HCT116 (cell line): ENCODE results near the gene PSMB5. TPM values are rescaled to one million over a fixed set of nuclear protein-coding genes. Genes with fewer than 3 reads are reported as not detected.

Source experiments
- ATAC-seq: fragments of 200-7000 bp; cut with Tn5 transposase; 2 replicates; pipeline ENCODE4 v1.9.1; 2020; ENCODE audit warnings: mild to moderate bottlenecking, moderate library complexity
- BruUV-seq: library from RNA; stranded (reverse); fragments of 400-500 nt; replicated peaks from 2 replicates; lab custom pipeline; 2021; lab: Mats Ljungman, UMichigan
- CTCF ChIA-PET: fragments of 300-600 bp; sonication (Branson Sonifier 250); formaldehyde crosslinking; loops from one replicate; lab custom pipeline; 2021; ENCODE audit warnings: antibody characterized with exemption; lab: Charles Lee
- POLR2A ChIA-PET: fragments of 300-600, 350-600 bp; sonication (Branson Sonifier 250); formaldehyde crosslinking; loops from one replicate; lab custom pipeline; 2021; ENCODE audit warnings: antibody characterized with exemption; lab: Charles Lee
- RAD21 ChIA-PET, 2 experiments: fragments of 300-600 bp; sonication (Branson Sonifier 250); formaldehyde crosslinking; loops; one replicate each; lab custom pipeline; 2023; ENCODE audit warnings: low total read pairs in 2 of 2; ENCODE audit not compliant: uncharacterized antibody in 2 of 2, unreplicated experiment in 2 of 2, low non-redundant PET in 1 of 2; lab: Charles Lee
- DNase-seq: peaks from one replicate; pipeline ENCODE4 v3.0.0-alpha.2; 2010; ENCODE audit warnings: low read depth, low spot score
- H2AFZ ChIP-seq: fragments of 200-600 bp; shearing (Covaris generic), sonication (generic); 2 replicates; pipeline ENCODE4 v1.6.1; 2017; ENCODE audit warnings: low read depth, mixed run types, mixed read lengths, antibody characterized with exemption, low read length; ENCODE audit not compliant: poor library complexity, severe bottlenecking
- H3K27ac ChIP-seq: 2 replicates; pipeline ENCODE4 v1.5.1; 2012; ENCODE audit warnings: low read depth, low read length
- H3K27me3 ChIP-seq: fragments of 200-600 bp; sonication (generic); 2 replicates; pipeline ENCODE4 v1.6.1; 2016; ENCODE audit warnings: mixed run types, low read length, mixed read lengths; ENCODE audit not compliant: insufficient read depth
- H3K36me3 ChIP-seq, 2 experiments: fragments of 200-500 bp in 1 of 2; fragments of 200-600 bp in 1 of 2; sonication (Bioruptor generic) in 1 of 2; sonication (generic) in 1 of 2; 2 replicates each; pipeline versions ENCODE4 v1.5.1 to v1.6.1; 2014 to 2016; ENCODE audit warnings: low read length in 2 of 2, inconsistent platforms in 1 of 2, mixed read lengths in 1 of 2, mixed run types in 1 of 2; ENCODE audit not compliant: insufficient read depth in 2 of 2, control insufficient read depth in 1 of 2
- H3K4me1 ChIP-seq, 2 experiments: fragments of 200-600 bp in 1 of 2; sonication (generic) in 1 of 2; 2 replicates each; pipeline versions ENCODE4 v1.5.1 to v1.6.1; 2012 to 2017; ENCODE audit warnings: low read length in 2 of 2, inconsistent platforms in 1 of 2, mild to moderate bottlenecking in 1 of 2, mixed read lengths in 1 of 2, mixed run types in 1 of 2, moderate library complexity in 1 of 2; ENCODE audit not compliant: insufficient read depth in 2 of 2, control insufficient read depth in 1 of 2
- H3K4me2 ChIP-seq: fragments of 200-600 bp; sonication (generic); 2 replicates; pipeline ENCODE4 v1.6.1; 2017; ENCODE audit warnings: mixed run types, low read length, mixed read lengths
- H3K4me3 ChIP-seq, 2 experiments: fragments of 200-600 bp in 1 of 2; sonication (generic) in 1 of 2; replicated peaks in 1 of 2; 2 replicates each; pipeline ENCODE4 v1.5.1; 2011 to 2016; ENCODE audit warnings: low read length in 2 of 2, control low read depth in 1 of 2, low read depth in 1 of 2, mild to moderate bottlenecking in 1 of 2, mixed read lengths in 1 of 2, mixed run types in 1 of 2
- H3K79me2 ChIP-seq: fragments of 200-600 bp; sonication (generic); 2 replicates; pipeline ENCODE4 v1.6.1; 2017; ENCODE audit warnings: mild to moderate bottlenecking, mixed run types, low read length, moderate library complexity, mixed read lengths; ENCODE audit not compliant: insufficient read depth
- H3K9ac ChIP-seq: fragments of 200-600 bp; sonication (generic); 2 replicates; pipeline ENCODE4 v1.6.1; 2016; ENCODE audit warnings: low read length, mixed read lengths
- H3K9me2 ChIP-seq: fragments of 200-600 bp; sonication (generic), shearing (Covaris generic); 2 replicates; pipeline ENCODE4 v1.6.1; 2017; ENCODE audit warnings: mixed run types, mild to moderate bottlenecking, moderate library complexity; ENCODE audit not compliant: insufficient read depth
- H3K9me3 ChIP-seq, 2 experiments: fragments of 200-500 bp in 1 of 2; fragments of 200-600 bp in 1 of 2; sonication (Bioruptor generic) in 1 of 2; sonication (generic) in 1 of 2; 2 replicates each; pipeline ENCODE4 v1.6.1; 2014 to 2017; ENCODE audit warnings: low read length in 2 of 2, mixed read lengths in 2 of 2, inconsistent platforms in 1 of 2, low read depth in 1 of 2, mild to moderate bottlenecking in 1 of 2, mixed run types in 1 of 2, moderate library complexity in 1 of 2; ENCODE audit not compliant: control insufficient read depth in 1 of 2, insufficient read depth in 1 of 2
- H4K20me1 ChIP-seq: fragments of 200-600 bp; sonication (generic), shearing (Covaris generic); 2 replicates; pipeline ENCODE4 v1.6.1; 2017; ENCODE audit warnings: mixed run types, mild to moderate bottlenecking, moderate library complexity; ENCODE audit not compliant: insufficient read depth
- CBX3 ChIP-seq: IDR thresholded peaks from 2 replicates; pipeline ENCODE4 v1.6.1; 2012; ENCODE audit warnings: low read depth
- CEBPB ChIP-seq: IDR thresholded peaks from 2 replicates; pipeline ENCODE4 v1.6.1; 2012; ENCODE audit warnings: low read depth
- EGR1 ChIP-seq: IDR thresholded peaks from 2 replicates; pipeline ENCODE4 v1.6.1; 2012; ENCODE audit warnings: low read depth
- ELF1 ChIP-seq: IDR thresholded peaks from 2 replicates; pipeline ENCODE4 v1.6.1; 2012; ENCODE audit warnings: low read depth, borderline replicate concordance
- EZH2 ChIP-seq: fragments of 200-600 bp; sonication (generic); IDR thresholded peaks from 2 replicates; pipeline ENCODE4 v1.6.1; 2017; ENCODE audit warnings: antibody characterized with exemption, mixed run types
- EZH2phosphoT487 ChIP-seq: fragments of 200-600 bp; IDR thresholded peaks from 2 replicates; pipeline ENCODE4 v1.6.1; 2018; ENCODE audit warnings: antibody characterized with exemption, borderline replicate concordance
- POLR2A ChIP-seq: IDR thresholded peaks from 2 replicates; pipeline ENCODE4 v1.7.0; 2011; ENCODE audit warnings: borderline replicate concordance; ENCODE audit not compliant: insufficient read depth, insufficient read length; ENCODE audit errors: extremely low read depth
- RAD21 ChIP-seq: IDR thresholded peaks from 2 replicates; pipeline ENCODE4 v1.6.1; 2012; ENCODE audit warnings: low read depth, mild to moderate bottlenecking
- SP1 ChIP-seq: IDR thresholded peaks from 2 replicates; pipeline ENCODE4 v1.6.1; 2012; ENCODE audit warnings: low read depth
- SRF ChIP-seq: IDR thresholded peaks from 2 replicates; pipeline ENCODE4 v1.6.1; 2012; ENCODE audit warnings: low read depth
- YY1 ChIP-seq: IDR thresholded peaks from 2 replicates; pipeline ENCODE4 v1.6.1; 2011; ENCODE audit warnings: low read length, low read depth, moderate library complexity, mild to moderate bottlenecking; ENCODE audit not compliant: insufficient replicate concordance; ENCODE audit errors: extremely low read depth
- ZNF274 ChIP-seq: fragments of 200-500 bp; sonication (Bioruptor generic); IDR thresholded peaks from 2 replicates; pipeline ENCODE4 v1.6.1; 2014; ENCODE audit warnings: mild to moderate bottlenecking, low read depth, low read length, inconsistent platforms
- intact Hi-C: fragments of 100-400 bp; cut with micrococcal nuclease; formaldehyde crosslinking; loops from 2 replicates; pipeline ENCODE4 v1.10.0; 2022
- total RNA-seq: library from RNA; stranded (reverse); gene quantifications from one replicate; pipeline ENCODE4 v1.2.1, GENCODE V29; 2021; ENCODE audit not compliant: unreplicated experiment
- TF ChIP-seq, protein P1 (sequence below): IDR thresholded peaks from 2 replicates; pipeline ENCODE4 v1.6.1; 2011; ENCODE audit warnings: mild to moderate bottlenecking, low read length, moderate library complexity; ENCODE audit not compliant: insufficient replicate concordance; ENCODE audit errors: extremely low read depth
- TF ChIP-seq, protein P2 (sequence below): IDR thresholded peaks from 2 replicates; pipeline ENCODE4 v1.6.1; 2012; ENCODE audit warnings: low read depth

Gene PSMB5
- total RNA-seq, 1 experiment from 2014 or later, result 212 TPM

DNA sequence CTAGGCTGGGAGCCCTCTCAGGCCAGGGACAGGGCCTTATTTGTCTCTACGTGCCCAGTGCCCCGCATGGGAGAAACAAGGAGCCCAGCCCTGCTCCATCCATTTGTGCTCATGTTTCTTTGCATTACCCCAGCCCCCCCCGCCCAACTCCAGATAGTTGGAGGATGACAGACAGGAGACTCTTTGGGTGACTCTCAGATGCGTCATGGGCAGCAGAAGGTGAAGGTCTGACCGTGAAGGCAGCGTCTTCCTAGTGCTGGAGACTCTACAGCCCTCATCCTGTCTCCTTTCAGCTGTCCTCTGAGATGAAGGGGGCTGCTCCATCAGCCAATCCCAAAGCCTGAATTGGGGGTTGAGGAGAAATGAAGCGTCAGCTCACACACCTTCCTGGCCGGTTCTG, 7.0 kb upstream of the PSMB5 start:
- TF ChIP-seq, protein P1, sequence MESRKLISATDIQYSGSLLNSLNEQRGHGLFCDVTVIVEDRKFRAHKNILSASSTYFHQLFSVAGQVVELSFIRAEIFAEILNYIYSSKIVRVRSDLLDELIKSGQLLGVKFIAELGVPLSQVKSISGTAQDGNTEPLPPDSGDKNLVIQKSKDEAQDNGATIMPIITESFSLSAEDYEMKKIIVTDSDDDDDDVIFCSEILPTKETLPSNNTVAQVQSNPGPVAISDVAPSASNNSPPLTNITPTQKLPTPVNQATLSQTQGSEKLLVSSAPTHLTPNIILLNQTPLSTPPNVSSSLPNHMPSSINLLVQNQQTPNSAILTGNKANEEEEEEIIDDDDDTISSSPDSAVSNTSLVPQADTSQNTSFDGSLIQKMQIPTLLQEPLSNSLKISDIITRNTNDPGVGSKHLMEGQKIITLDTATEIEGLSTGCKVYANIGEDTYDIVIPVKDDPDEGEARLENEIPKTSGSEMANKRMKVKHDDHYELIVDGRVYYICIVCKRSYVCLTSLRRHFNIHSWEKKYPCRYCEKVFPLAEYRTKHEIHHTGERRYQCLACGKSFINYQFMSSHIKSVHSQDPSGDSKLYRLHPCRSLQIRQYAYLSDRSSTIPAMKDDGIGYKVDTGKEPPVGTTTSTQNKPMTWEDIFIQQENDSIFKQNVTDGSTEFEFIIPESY, result no peak
- TF ChIP-seq SRF (no peak), YY1 (no peak), ELF1 (no peak), EGR1 (no peak), EZH2phosphoT487 (no peak), SP1 (no peak), POLR2A (no peak), CBX3 (no peak), CEBPB (no peak), RAD21 (no peak), ZNF274 (no peak), EZH2 (no peak)
- TF ChIP-seq, protein P2, sequence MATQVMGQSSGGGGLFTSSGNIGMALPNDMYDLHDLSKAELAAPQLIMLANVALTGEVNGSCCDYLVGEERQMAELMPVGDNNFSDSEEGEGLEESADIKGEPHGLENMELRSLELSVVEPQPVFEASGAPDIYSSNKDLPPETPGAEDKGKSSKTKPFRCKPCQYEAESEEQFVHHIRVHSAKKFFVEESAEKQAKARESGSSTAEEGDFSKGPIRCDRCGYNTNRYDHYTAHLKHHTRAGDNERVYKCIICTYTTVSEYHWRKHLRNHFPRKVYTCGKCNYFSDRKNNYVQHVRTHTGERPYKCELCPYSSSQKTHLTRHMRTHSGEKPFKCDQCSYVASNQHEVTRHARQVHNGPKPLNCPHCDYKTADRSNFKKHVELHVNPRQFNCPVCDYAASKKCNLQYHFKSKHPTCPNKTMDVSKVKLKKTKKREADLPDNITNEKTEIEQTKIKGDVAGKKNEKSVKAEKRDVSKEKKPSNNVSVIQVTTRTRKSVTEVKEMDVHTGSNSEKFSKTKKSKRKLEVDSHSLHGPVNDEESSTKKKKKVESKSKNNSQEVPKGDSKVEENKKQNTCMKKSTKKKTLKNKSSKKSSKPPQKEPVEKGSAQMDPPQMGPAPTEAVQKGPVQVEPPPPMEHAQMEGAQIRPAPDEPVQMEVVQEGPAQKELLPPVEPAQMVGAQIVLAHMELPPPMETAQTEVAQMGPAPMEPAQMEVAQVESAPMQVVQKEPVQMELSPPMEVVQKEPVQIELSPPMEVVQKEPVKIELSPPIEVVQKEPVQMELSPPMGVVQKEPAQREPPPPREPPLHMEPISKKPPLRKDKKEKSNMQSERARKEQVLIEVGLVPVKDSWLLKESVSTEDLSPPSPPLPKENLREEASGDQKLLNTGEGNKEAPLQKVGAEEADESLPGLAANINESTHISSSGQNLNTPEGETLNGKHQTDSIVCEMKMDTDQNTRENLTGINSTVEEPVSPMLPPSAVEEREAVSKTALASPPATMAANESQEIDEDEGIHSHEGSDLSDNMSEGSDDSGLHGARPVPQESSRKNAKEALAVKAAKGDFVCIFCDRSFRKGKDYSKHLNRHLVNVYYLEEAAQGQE, result no peak
- no TSS peak for BruUV-seq
- H3K9me3 ChIP-seq, result no peaks in the 10 kb centered on the region
- no peak overlapping the region for H3K9ac ChIP-seq
- no peak for DNase-seq
- no peaks in the 10 kb centered on the region for H3K79me2 ChIP-seq
- no peak for ATAC-seq
- intact Hi-C loops, result no loop called here
- H4K20me1 ChIP-seq, result no peaks in the 10 kb centered on the region
- H3K4me1 ChIP-seq, result peaks cover 0 to 5% of the 10 kb centered on the region in 2 experiments; a peak in 1 of 4 replicates
- no peak overlapping the region for H3K4me2 ChIP-seq
- no peak overlapping the region for H3K4me3 ChIP-seq
- no peaks in the 10 kb centered on the region for H3K36me3 ChIP-seq
- no peak overlapping the region for H3K27ac ChIP-seq
- no peaks in the 10 kb centered on the region for H3K9me2 ChIP-seq
- RAD21 ChIA-PET, result no interaction called here
- H2AFZ ChIP-seq, result no peak overlapping the region
- POLR2A ChIA-PET, result no interaction called here
- CTCF ChIA-PET, result no interaction called here
- no peaks in the 10 kb centered on the region for H3K27me3 ChIP-seq
